WERI-Rb-1 (cell line): Measurements from ENCODE around the gene PIAS1.

ENCODE experiments used
- DNase-seq: peaks from one replicate; pipeline ENCODE4 v3.0.0-alpha.2; 2020
- H3K27ac ChIP-seq: fragments of 250-450 bp; sonication (Bioruptor Pico); 2 replicates; pipeline ENCODE4 v1.5.1; 2020; ENCODE audit warnings: mild to moderate bottlenecking, moderate library complexity
- H3K27me3 ChIP-seq: fragments of 250-450 bp; sonication (Bioruptor Pico); 2 replicates; pipeline ENCODE4 v1.5.1; 2021; ENCODE audit warnings: mild to moderate bottlenecking, low read depth, moderate library complexity; ENCODE audit not compliant: insufficient read depth, severe bottlenecking
- H3K36me3 ChIP-seq: fragments of 250-450 bp; sonication (Bioruptor Pico); 2 replicates; pipeline ENCODE4 v1.5.1; 2020; ENCODE audit warnings: mild to moderate bottlenecking, moderate library complexity
- H3K4me3 ChIP-seq: 2 replicates; pipeline ENCODE4 v1.5.1; 2011; ENCODE audit warnings: low read depth, mild to moderate bottlenecking, control low read depth, low read length
- H3K9me3 ChIP-seq: fragments of 250-450 bp; sonication (Bioruptor Pico); 2 replicates; pipeline ENCODE4 v1.5.1; 2021; ENCODE audit warnings: mild to moderate bottlenecking, moderate library complexity; ENCODE audit not compliant: severe bottlenecking
- CTCF ChIP-seq: IDR thresholded peaks from 2 replicates; pipeline ENCODE4 v1.5.1; 2011; ENCODE audit warnings: low read depth, mild to moderate bottlenecking, control low read depth, inconsistent platforms, low read length

The PIAS1 gene

GRCh38 chr15:68228143-68228970, 174.2 kb downstream of the PIAS1 start:
- peak overlapping the region; percentile 99 for H3K27ac ChIP-seq
- peaks cover 37% of the 10 kb centered on the region for H3K36me3 ChIP-seq
- no peaks in the 10 kb centered on the region for H3K9me3 ChIP-seq
- no peaks in the 10 kb centered on the region for H3K27me3 ChIP-seq
- H3K4me3 ChIP-seq: peak overlapping the region; percentile 87
- no peak for DNase-seq
- TF ChIP-seq CTCF: no peak

DNA sequence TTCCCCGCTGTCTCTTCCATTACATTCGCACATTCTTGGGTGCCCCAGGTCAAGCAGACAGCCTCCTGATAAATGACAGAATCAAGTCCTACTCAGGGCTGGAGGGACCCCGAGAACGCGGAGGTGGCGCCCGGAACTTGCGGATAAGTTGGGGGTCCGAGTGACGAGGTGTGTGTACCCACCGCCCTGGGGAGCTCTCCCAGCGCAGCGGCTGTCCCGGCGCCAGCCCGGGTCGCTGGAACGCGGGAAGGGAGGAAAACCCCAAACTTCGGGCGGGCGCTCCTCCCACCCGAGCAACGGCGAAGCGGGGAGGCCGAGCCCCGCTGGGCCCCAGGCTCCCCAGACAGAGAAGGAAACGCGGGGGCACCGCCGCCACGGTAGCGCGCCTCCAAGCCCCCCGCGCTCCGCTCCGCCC, 174.9 kb downstream of the PIAS1 start:
- Histone ChIP-seq H3K4me3 (peak overlapping the region; percentile 87), H3K36me3 (peaks cover 32% of the 10 kb centered on the region), H3K27ac (peak overlapping the region; percentile 99), H3K27me3 (no peaks in the 10 kb centered on the region), H3K9me3 (no peaks in the 10 kb centered on the region)
- no peak for DNase-seq
- no peak for TF ChIP-seq CTCF

GRCh38 chr15:68229386-68230156, 175.5 kb downstream of the PIAS1 start, which contains the start of gene CLN6:
Gene CLN6 (minus strand): TSS chr15:68229728. CDS start chr15:68229584, 144 bp downstream.
- Histone ChIP-seq H3K4me3 (peak within 1 kb of the TSS; percentile 87), H3K36me3 (peaks cover 32% of the 10 kb centered on the region), H3K9me3 (no peaks in the 10 kb centered on the region), H3K27me3 (no peaks in the 10 kb centered on the region), H3K27ac (peak within 1 kb of the TSS; percentile 99)
- DNase-seq: peak; percentile 81
- no peak for TF ChIP-seq CTCF

GRCh38 chr15:68230157-68231100, 176.3 kb downstream of the PIAS1 start:
- no peak for DNase-seq
- Histone ChIP-seq H3K27ac (peak overlapping the region; percentile 99), H3K9me3 (no peaks in the 10 kb centered on the region), H3K4me3 (peak overlapping the region; percentile 87), H3K27me3 (no peaks in the 10 kb centered on the region), H3K36me3 (peaks cover 24% of the 10 kb centered on the region)
- TF ChIP-seq CTCF: no peak

DNA sequence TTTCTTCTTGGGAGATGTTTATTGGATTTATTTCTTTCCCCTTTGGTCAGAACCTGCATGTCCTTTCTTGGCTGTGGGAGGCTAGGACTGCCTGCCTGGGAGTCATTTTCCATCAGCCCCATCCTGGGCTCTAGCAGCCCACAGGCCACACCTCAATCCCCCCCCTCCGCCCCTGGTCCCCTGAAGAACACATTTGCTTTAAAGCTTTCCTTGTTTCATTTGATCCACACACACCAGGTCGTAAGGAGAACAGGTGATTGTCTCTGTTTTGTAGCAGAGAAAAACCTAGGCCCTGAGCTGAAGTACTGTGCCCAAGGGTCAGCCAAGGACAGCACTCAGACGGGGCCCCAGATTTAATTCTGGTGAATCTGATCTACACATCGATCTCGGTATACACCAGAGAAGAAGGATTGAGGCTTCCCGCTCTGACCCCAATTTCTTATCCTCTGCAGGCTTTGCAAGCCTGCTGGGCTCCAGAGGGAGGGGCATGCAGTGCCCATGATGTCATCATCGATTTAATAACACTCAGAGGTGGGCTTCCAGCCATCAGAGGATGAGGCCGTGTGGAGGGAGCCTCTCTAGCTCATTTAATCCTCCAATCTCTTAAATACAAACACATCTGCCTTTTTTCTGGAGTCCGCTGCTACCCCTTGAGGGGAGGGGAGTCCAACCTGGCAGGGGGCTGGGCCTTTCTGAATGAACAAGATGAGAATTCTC, 177.1 kb downstream of the PIAS1 start:
- Histone ChIP-seq H3K4me3 (peak overlapping the region; percentile 87), H3K9me3 (no peaks in the 10 kb centered on the region), H3K27ac (peak overlapping the region; percentile 99), H3K27me3 (no peaks in the 10 kb centered on the region), H3K36me3 (peaks cover 19% of the 10 kb centered on the region)
- peak; percentile 97 for DNase-seq
- TF ChIP-seq CTCF: no peak
